Stimulated activated naive B cell treated with anti-CD40 and anti-IgM and Interleukin-4, amounts not matched to agents 10 μg/mL and 1 μg/mL and 100 μg/mL, for 72 hours (primary cell): ENCODE measurements around the gene ST3GAL3.

Experiments
- ATAC-seq, 2 donors: fragments of 150-1000 bp; cut with Tn5 transposase; replicated peaks; 2 replicates each; pipeline ENCODE4 v1.10.0; 2021; ENCODE audit warnings: moderate library complexity in 1 of 2
- DNase-seq: peaks from one replicate; pipeline ENCODE4 v3.0.0; 2021
- H3K27ac Mint-ChIP-seq: one replicate; pipeline ENCODE4 v1.8.0; 2022; ENCODE audit warnings: mild to moderate bottlenecking, mixed read lengths
- H3K27me3 Mint-ChIP-seq, 2 donors: one replicate each; pipeline ENCODE4 v1.8.0; 2022; ENCODE audit warnings: mixed read lengths in 2 of 2
- H3K36me3 Mint-ChIP-seq, 2 donors: one replicate each; pipeline ENCODE4 v1.8.0; 2022; ENCODE audit warnings: mixed read lengths in 2 of 2, mild to moderate bottlenecking in 1 of 2
- H3K4me1 Mint-ChIP-seq, 2 donors: one replicate each; pipeline ENCODE4 v1.8.0; 2022; ENCODE audit warnings: mixed read lengths in 2 of 2, mild to moderate bottlenecking in 1 of 2
- H3K4me3 Mint-ChIP-seq, 2 donors: one replicate each; pipeline ENCODE4 v1.8.0; 2022; ENCODE audit warnings: mild to moderate bottlenecking in 2 of 2, mixed read lengths in 2 of 2, moderate library complexity in 1 of 2
- H3K9me3 Mint-ChIP-seq, 2 donors: one replicate each; pipeline ENCODE4 v1.8.0; 2022; ENCODE audit warnings: mixed read lengths in 2 of 2, mild to moderate bottlenecking in 1 of 2

Gene ST3GAL3

DNA sequence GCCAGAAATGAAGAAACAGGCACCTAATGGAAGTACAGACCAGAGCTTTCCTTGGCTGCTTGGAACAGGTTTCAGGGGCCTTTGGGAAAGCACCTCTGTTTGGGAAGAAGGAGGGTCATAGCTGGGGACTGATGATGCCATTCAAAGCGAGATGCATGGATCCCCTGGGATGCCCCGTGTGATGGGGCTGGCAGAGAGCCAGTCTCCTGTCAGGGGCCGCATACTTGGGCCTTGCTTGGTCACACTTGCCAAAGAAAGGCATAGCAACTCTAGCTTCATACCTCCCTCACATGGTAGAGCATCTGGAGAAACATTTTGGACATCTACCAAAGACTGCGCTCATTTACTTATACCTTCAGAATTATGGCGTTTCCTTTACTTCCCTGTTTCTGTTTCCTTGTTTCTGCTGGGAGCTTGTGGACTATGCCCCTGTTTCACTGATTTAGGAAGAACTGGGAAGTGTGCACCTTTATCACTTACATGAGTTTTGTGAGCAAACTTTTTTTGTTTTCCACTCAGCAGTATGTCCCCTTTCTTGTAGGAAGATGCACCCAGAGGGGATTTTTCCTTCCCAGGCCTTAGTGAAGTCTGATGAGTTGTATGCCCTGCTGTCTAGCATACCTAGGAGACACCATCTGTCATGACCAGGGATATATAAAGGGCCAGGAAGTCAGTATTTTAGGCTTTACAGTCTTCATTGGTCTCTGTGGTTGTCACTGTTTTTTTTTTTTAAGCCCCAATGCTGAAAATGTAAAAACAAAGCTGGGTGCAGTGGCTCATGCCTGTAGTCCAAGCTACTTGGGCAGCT lies 19.8 kb upstream of the ST3GAL3 start:
- Mint-ChIP-seq H3K27ac (no peak overlapping the region), H3K4me3 (no peak overlapping the region), H3K27me3 (no peaks in the 10 kb centered on the region), H3K9me3 (no peaks in the 10 kb centered on the region), H3K4me1 (no peaks in the 10 kb centered on the region), H3K36me3 (peaks cover 61 to 71% of the 10 kb centered on the region in 2 donors)
- DNase-seq = no peak
- no peak for ATAC-seq

GRCh38 chr1:43688109-43688387 lies 19.3 kb upstream of the ST3GAL3 start:
- Mint-ChIP-seq H3K27me3 (no peaks in the 10 kb centered on the region), H3K4me3 (no peak overlapping the region), H3K36me3 (peaks cover 64 to 76% of the 10 kb centered on the region in 2 donors)

DNA sequence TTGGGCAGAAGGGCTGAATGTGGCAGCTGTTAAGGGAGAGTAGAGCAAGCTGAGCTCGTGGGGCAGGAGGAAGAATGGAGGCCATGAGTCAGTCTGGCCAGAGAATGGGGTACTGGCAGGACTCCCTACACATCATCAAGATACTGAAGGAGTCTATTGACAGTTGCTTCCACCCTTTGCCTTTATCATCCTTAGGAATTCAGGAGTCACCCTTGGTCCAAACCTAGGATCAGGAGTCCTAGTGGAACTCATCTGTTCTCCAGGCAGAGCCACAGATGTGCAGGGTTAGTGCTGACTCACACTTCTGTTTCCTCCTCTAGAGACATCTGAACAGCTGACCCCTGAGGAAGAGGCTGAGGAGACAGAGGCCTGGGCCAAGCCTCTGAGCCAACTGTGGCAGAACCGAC lies 18.7 kb upstream of the ST3GAL3 start:
- peaks cover 65 to 80% of the 10 kb centered on the region in 2 donors for H3K36me3 Mint-ChIP-seq
- H3K9me3 Mint-ChIP-seq = no peaks in the 10 kb centered on the region
- no peak overlapping the region for H3K27ac Mint-ChIP-seq
- ATAC-seq (no peak), DNase-seq (no peak)
- no peaks in the 10 kb centered on the region for H3K27me3 Mint-ChIP-seq
- H3K4me1 Mint-ChIP-seq = no peaks in the 10 kb centered on the region
- no peak overlapping the region for H3K4me3 Mint-ChIP-seq

More at GRCh38 chr1:43688109-43688387, 19.3 kb upstream of the ST3GAL3 start:
- H3K9me3 Mint-ChIP-seq = no peaks in the 10 kb centered on the region
- H3K27ac Mint-ChIP-seq = no peak overlapping the region
- no peak for ATAC-seq
- H3K4me1 Mint-ChIP-seq = no peaks in the 10 kb centered on the region
- DNase-seq = no peak

GRCh38 chr1:43689289-43689688 lies 18.0 kb upstream of the ST3GAL3 start:
- ATAC-seq = no peak
- Mint-ChIP-seq H3K4me3 (no peak overlapping the region), H3K36me3 (peaks cover 59 to 74% of the 10 kb centered on the region in 2 donors)

DNA sequence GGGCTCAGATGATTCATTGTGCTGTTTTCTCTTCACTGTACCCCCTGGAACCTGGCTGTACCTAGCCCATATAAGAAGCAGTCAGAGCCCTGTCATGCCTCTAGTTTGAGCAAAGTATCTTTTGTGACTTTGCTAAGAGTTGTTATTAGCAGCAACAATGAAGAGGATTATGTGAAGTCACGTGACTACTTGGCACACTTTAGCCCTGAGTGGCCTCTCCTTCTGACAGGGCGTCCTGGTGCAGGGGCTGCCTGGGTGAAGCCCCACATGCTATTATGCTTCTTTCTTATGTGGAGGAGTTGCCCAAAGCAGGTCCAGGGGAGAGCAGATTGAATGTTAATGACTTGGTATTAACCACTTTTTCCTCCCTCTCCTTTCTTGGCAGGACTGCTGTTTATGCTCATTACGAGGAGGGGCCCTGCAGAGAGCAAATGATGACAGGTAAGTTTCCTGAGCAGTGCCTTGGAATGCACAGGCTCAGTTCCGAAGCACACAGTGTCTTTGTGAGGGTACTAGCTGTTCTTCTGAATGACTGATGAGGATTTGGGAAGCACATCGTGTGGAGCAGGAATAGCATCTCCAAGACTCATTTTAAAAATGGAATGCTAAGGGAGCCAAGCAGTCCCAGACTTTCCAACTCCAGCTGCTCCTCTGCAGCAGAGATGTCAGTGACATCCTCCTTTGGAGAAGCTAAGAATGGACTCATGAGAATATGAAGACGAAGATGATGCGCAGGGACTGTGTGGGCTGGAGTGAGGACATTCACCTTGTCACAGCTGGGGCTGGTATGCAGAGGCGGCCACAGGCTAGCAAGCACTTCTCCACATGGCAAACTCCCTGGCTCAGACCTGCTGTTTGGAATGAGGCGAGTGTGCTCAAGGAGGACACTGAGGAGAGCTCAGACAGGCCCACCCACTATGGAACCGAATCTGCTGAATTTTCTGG lies 15.2 kb upstream of the ST3GAL3 start:
- no peak for DNase-seq
- no peaks in the 10 kb centered on the region for H3K27me3 Mint-ChIP-seq
- no peak overlapping the region for H3K27ac Mint-ChIP-seq
- no peaks in the 10 kb centered on the region for H3K4me1 Mint-ChIP-seq
- ATAC-seq = no peak
- H3K4me3 Mint-ChIP-seq = no peak overlapping the region
- H3K9me3 Mint-ChIP-seq = no peaks in the 10 kb centered on the region
- peaks cover 42 to 59% of the 10 kb centered on the region in 2 donors for H3K36me3 Mint-ChIP-seq

More at GRCh38 chr1:43689289-43689688, 18.0 kb upstream of the ST3GAL3 start:
- H3K4me1 Mint-ChIP-seq = no peaks in the 10 kb centered on the region
- no peak for DNase-seq
- no peaks in the 10 kb centered on the region for H3K9me3 Mint-ChIP-seq
- no peaks in the 10 kb centered on the region for H3K27me3 Mint-ChIP-seq
- H3K27ac Mint-ChIP-seq = no peak overlapping the region

DNA sequence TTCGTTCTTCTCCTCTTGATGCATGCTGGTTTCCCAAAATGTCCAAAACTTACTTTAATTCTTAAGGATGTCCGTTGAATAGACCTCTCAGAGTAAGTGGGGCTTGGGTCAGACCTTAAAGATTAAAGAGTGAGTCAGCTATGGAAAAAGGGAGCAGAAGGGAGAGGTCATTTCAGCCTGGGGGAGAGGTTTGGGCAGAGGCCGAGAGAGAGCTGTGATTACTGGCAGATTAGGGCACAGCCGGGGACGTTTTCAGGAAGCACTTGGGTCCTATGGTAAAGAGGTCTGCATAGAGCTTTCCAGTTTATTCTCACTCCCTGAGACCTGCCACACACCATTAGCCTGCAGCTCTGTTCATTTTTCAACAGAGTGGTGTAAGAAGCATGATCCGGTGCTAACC lies 14.0 kb upstream of the ST3GAL3 start:
- H3K9me3 Mint-ChIP-seq = no peaks in the 10 kb centered on the region
- H3K4me3 Mint-ChIP-seq = no peak overlapping the region
- no peaks in the 10 kb centered on the region for H3K4me1 Mint-ChIP-seq
- no peak overlapping the region for H3K27ac Mint-ChIP-seq
- DNase-seq = no peak
- no peaks in the 10 kb centered on the region for H3K27me3 Mint-ChIP-seq
- H3K36me3 Mint-ChIP-seq = peaks cover 38 to 53% of the 10 kb centered on the region in 2 donors
- no peak for ATAC-seq

GRCh38 chr1:43699281-43699680 lies 8.1 kb upstream of the ST3GAL3 start:
- no peak overlapping the region for H3K27ac Mint-ChIP-seq
- H3K9me3 Mint-ChIP-seq = no peaks in the 10 kb centered on the region
- ATAC-seq (no peak), DNase-seq (no peak)
- H3K27me3 Mint-ChIP-seq = no peaks in the 10 kb centered on the region
- H3K4me1 Mint-ChIP-seq = no peaks in the 10 kb centered on the region
- H3K4me3 Mint-ChIP-seq = no peak overlapping the region
- peaks cover 24 to 26% of the 10 kb centered on the region in 2 donors for H3K36me3 Mint-ChIP-seq

- Mint-ChIP-seq H3K4me1 (peaks cover 21 to 25% of the 10 kb centered on the region in 2 donors), H3K27ac (peak overlapping the region; percentile 14), H3K36me3 (peaks cover 28 to 44% of the 10 kb centered on the region in 2 donors), H3K27me3 (no peaks in the 10 kb centered on the region), H3K4me3 (no peak overlapping the region), H3K9me3 (no peaks in the 10 kb centered on the region)
- ATAC-seq (no peak), DNase-seq (no peak)
Measured at GRCh38 chr1:43703836-43704235, 3.5 kb upstream of the ST3GAL3 start.

GRCh38 chr1:43704838-43705237 lies 2.5 kb upstream of the ST3GAL3 start:
- DNase-seq = no peak
- no peaks in the 10 kb centered on the region for H3K9me3 Mint-ChIP-seq

GRCh38 chr1:43705334-43705733 lies 2.0 kb upstream of the ST3GAL3 start:
- peak overlapping the region; percentile 47 for H3K27ac Mint-ChIP-seq
- DNase-seq (no peak), ATAC-seq (no peak)
- H3K27me3 Mint-ChIP-seq = no peaks in the 10 kb centered on the region
- peak overlapping the region; percentile 91 to 92 for H3K4me3 Mint-ChIP-seq
- H3K9me3 Mint-ChIP-seq = no peaks in the 10 kb centered on the region
- H3K4me1 Mint-ChIP-seq = peaks cover 25 to 26% of the 10 kb centered on the region in 2 donors
- peaks cover 35 to 52% of the 10 kb centered on the region in 2 donors for H3K36me3 Mint-ChIP-seq

More at GRCh38 chr1:43704838-43705237, 2.5 kb upstream of the ST3GAL3 start:
- peak overlapping the region; percentile 25 for H3K27ac Mint-ChIP-seq
- peak overlapping the region in 1 of 2 donors; percentile 48 for H3K4me3 Mint-ChIP-seq
- no peak for ATAC-seq
- H3K4me1 Mint-ChIP-seq = peaks cover 24 to 25% of the 10 kb centered on the region in 2 donors
- H3K36me3 Mint-ChIP-seq = peaks cover 31 to 48% of the 10 kb centered on the region in 2 donors
- H3K27me3 Mint-ChIP-seq = no peaks in the 10 kb centered on the region

- peaks cover 27 to 30% of the 10 kb centered on the region in 2 donors for H3K4me1 Mint-ChIP-seq
- H3K36me3 Mint-ChIP-seq = peaks cover 38 to 56% of the 10 kb centered on the region in 2 donors
- ATAC-seq (no peak), DNase-seq (peak; percentile 5)
- no peaks in the 10 kb centered on the region for H3K27me3 Mint-ChIP-seq
- peak overlapping the region; percentile 93 for H3K27ac Mint-ChIP-seq
- H3K4me3 Mint-ChIP-seq = peak overlapping the region; percentile 91 to 92
- no peaks in the 10 kb centered on the region for H3K9me3 Mint-ChIP-seq
Measured at GRCh38 chr1:43705982-43706597, 1.2 kb upstream of the ST3GAL3 start.

DNA sequence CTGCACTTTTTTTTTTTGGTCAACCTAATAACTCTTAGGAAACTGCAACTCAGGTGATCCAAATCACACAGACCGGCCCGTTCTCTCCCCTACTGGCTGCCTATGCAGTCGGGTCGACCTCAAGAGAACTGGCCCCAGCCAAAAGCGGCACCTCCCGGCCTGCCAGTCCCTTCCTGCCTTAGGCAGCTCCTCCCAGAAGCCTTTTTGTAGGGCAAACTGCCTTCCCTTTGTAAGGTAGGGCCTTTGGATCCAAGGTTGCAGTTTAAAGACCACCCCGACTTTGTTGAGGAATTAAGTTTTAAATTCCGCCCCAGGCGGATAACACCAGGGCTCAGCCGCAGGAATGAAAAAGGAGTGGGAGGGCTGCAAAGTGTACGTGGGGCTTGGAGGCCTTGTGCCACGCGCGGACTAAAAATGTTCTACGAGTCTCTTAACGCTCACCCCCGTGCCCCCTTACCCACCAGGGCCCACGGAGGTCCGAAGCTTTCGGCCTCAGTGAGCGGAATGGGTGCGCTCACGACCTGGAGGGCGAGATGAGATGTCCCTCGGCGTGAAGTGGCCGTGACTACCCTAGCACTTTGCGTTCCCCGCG lies 642 bp upstream of the ST3GAL3 start:
- H3K36me3 Mint-ChIP-seq = peaks cover 34 to 56% of the 10 kb centered on the region in 2 donors
- no peaks in the 10 kb centered on the region for H3K27me3 Mint-ChIP-seq
- peak overlapping the region; percentile 91 to 92 for H3K4me3 Mint-ChIP-seq
- no peaks in the 10 kb centered on the region for H3K9me3 Mint-ChIP-seq
- H3K27ac Mint-ChIP-seq = peak overlapping the region; percentile 93
- peak in 1 of 2 donors; percentile 9 for ATAC-seq
- DNase-seq = peak; percentile 3
- H3K4me1 Mint-ChIP-seq = peaks cover 27 to 30% of the 10 kb centered on the region in 2 donors

GRCh38 chr1:43708002-43708410 lies 670 bp downstream of the ST3GAL3 start:
- ATAC-seq = no peak

GRCh38 chr1:43711049-43711448 lies 3.7 kb downstream of the ST3GAL3 start:
- Mint-ChIP-seq H3K4me1 (peaks cover 14 to 15% of the 10 kb centered on the region in 2 donors), H3K9me3 (no peaks in the 10 kb centered on the region), H3K36me3 (peaks cover 10 to 22% of the 10 kb centered on the region in 2 donors), H3K27me3 (no peaks in the 10 kb centered on the region), H3K4me3 (no peak overlapping the region), H3K27ac (no peak overlapping the region)
- ATAC-seq = no peak
- DNase-seq = no peak

More at GRCh38 chr1:43708002-43708410, 670 bp downstream of the ST3GAL3 start:
- Mint-ChIP-seq H3K9me3 (no peaks in the 10 kb centered on the region), H3K4me1 (peaks cover 27 to 30% of the 10 kb centered on the region in 2 donors), H3K27me3 (no peaks in the 10 kb centered on the region), H3K27ac (peak overlapping the region; percentile 93), H3K4me3 (peak overlapping the region; percentile 91 to 92), H3K36me3 (peaks cover 31 to 51% of the 10 kb centered on the region in 2 donors)
- DNase-seq = no peak
